Measurements from ENCODE around the gene PATJ. TPM values are rescaled to one million over a fixed set of nuclear protein-coding genes. Genes with fewer than 3 reads are reported as not detected.
A peak's percentile ranks its signal among the peaks of the same experiment; 100 is the strongest.

PATJ gene
- polyA plus RNA-seq, 1 of the 3 experiments (the other 2 are of a cell fraction) = 3.0 TPM

- Histone ChIP-seq H3K79me2 (ENCODE audit: insufficient read depth) (no peaks in the 10 kb centered on the region), H3K36me3 (replicated peaks in 1 of 2; ENCODE audit: control insufficient read depth in 1 of 2, insufficient read depth in 2 of 2, low read length in 1 of 2) (no peaks in the 10 kb centered on the region), H3K9me3 (no peaks in the 10 kb centered on the region; the same call in 1 of the 2 replicates), H3K27ac (ENCODE audit: low read depth in 2 of 2, low read length in 1 of 2) (no peak overlapping the region), H3K27me3 (ENCODE audit: insufficient read depth) (no peaks in the 10 kb centered on the region), H3K4me2 (no peak overlapping the region), H4K20me1 (ENCODE audit: insufficient read depth) (no peaks in the 10 kb centered on the region), H3K9me2 (no peaks in the 10 kb centered on the region), H3K4me3 (ENCODE audit: low read depth in 2 of 2, low read length in 1 of 2) (no peak overlapping the region), H3K9ac (no peak overlapping the region), H3F3A (replicated peaks; ENCODE audit: insufficient read depth) (no peaks in the 10 kb centered on the region), H3K4me1 (ENCODE audit: control insufficient read depth in 1 of 2, insufficient read depth in 2 of 2, low read depth in 1 of 2, low read length in 1 of 2) (no peaks in the 10 kb centered on the region), H2AFZ (ENCODE audit: low read depth) (no peak overlapping the region)
- TF ChIP-seq FOSL2 (IDR thresholded peaks at IDR 0.05; ENCODE audit: borderline replicate concordance, low read depth) = no peak
- no peak for TF ChIP-seq POLR2AphosphoS5 (IDR thresholded peaks at IDR 0.05; ENCODE audit: low read depth, low read length)
- no peak for TF ChIP-seq ZBTB33 (IDR thresholded peaks at IDR 0.05; ENCODE audit: borderline replicate concordance, low read depth)
- no peak for TF ChIP-seq NRF1 (IDR thresholded peaks at IDR 0.05; ENCODE audit: low read depth, low read length)
- no peak for TF ChIP-seq EZH2phosphoT487 (IDR thresholded peaks at IDR 0.05; ENCODE audit: borderline replicate concordance, low read depth)
- no peak for TF ChIP-seq TAF1 (IDR thresholded peaks at IDR 0.05; ENCODE audit: borderline replicate concordance, low read depth, low read length)
- no peak for TF ChIP-seq CHD2 (IDR thresholded peaks at IDR 0.05; ENCODE audit: low read length, partially characterized antibody)
- no peak for TF ChIP-seq MEF2A (IDR thresholded peaks at IDR 0.05; ENCODE audit: borderline replicate concordance, low read depth)
- TF ChIP-seq YY1 (IDR thresholded peaks at IDR 0.05; ENCODE audit: low read depth) = no peak
- 87% methylated on average over 5 of the region's 5 CpGs for WGBS (ENCODE audit: low lambda C conversion rate)
- CTCF ChIA-PET = interaction anchor here (0.7 to 1.5 kb wide), 9 partner anchors 9 to 216 kb away, joined by 3 to 5 read pairs (median 3); no protein-coding TSS in a partner anchor
- POLR2A ChIA-PET = no interaction called here
- no peak for DNase-seq
Measured at GRCh38 chr1:62068978-62069377, 326.7 kb downstream of the PATJ start.

- no peak overlapping the region for H3K27ac ChIP-seq (ENCODE audit: low read depth in 2 of 2, low read length in 1 of 2)
- H3F3A ChIP-seq (replicated peaks; ENCODE audit: insufficient read depth) = no peaks in the 10 kb centered on the region
- ChIA-PET CTCF (interaction anchor here (0.7 to 2.0 kb wide), 7 partner anchors 12 to 332 kb away, joined by 3 to 7 read pairs (median 3); no protein-coding TSS in a partner anchor), POLR2A (no interaction called here)
- H3K4me2 ChIP-seq = no peak overlapping the region
- H3K9ac ChIP-seq = no peak overlapping the region
- no peaks in the 10 kb centered on the region for H3K27me3 ChIP-seq (ENCODE audit: insufficient read depth)
- no peaks in the 10 kb centered on the region for H3K4me1 ChIP-seq (ENCODE audit: control insufficient read depth in 1 of 2, insufficient read depth in 2 of 2, low read depth in 1 of 2, low read length in 1 of 2)
- no peak overlapping the region; a peak in 1 of 4 replicates for H3K4me3 ChIP-seq (ENCODE audit: low read depth in 2 of 2, low read length in 1 of 2)
- H3K9me3 ChIP-seq = no peaks in the 10 kb centered on the region; the same call in 1 of the 2 replicates
- H3K79me2 ChIP-seq (ENCODE audit: insufficient read depth) = no peaks in the 10 kb centered on the region
- H2AFZ ChIP-seq (ENCODE audit: low read depth) = no peak overlapping the region
- H3K36me3 ChIP-seq (replicated peaks in 1 of 2; ENCODE audit: control insufficient read depth in 1 of 2, insufficient read depth in 2 of 2, low read length in 1 of 2) = no peaks in the 10 kb centered on the region
- H4K20me1 ChIP-seq (ENCODE audit: insufficient read depth) = no peaks in the 10 kb centered on the region
- H3K9me2 ChIP-seq = no peaks in the 10 kb centered on the region
- 72% methylated on average over 4 of the region's 4 CpGs for WGBS (ENCODE audit: low lambda C conversion rate)
- DNase-seq = peak; percentile 39
- no peak for TF ChIP-seq MEF2A (IDR thresholded peaks at IDR 0.05; ENCODE audit: borderline replicate concordance, low read depth)
- no peak for TF ChIP-seq FOXM1 (IDR thresholded peaks at IDR 0.05; ENCODE audit: low read depth)
- peak; percentile 81 for TF ChIP-seq RAD21 (IDR thresholded peaks at IDR 0.05; ENCODE audit: low read length)
- no peak for TF ChIP-seq CHD2 (IDR thresholded peaks at IDR 0.05; ENCODE audit: low read length, partially characterized antibody)
- TF ChIP-seq TAF1 (IDR thresholded peaks at IDR 0.05; ENCODE audit: borderline replicate concordance, low read depth, low read length) = no peak
- peak; percentile 40; the same call in 1 of the 2 replicates for TF ChIP-seq SMC3 (IDR thresholded peaks at IDR 0.05; ENCODE audit: low read depth, low read length)
- TF ChIP-seq CTCF (IDR thresholded peaks at IDR 0.05) = peak; percentile 76
- no peak for TF ChIP-seq IRF3 (IDR thresholded peaks at IDR 0.05; ENCODE audit: low read depth, low read length)
- no peak for TF ChIP-seq MXI1 (IDR thresholded peaks at IDR 0.05; ENCODE audit: low read depth, low read length)
- TF ChIP-seq SIN3A (IDR thresholded peaks at IDR 0.05; ENCODE audit: borderline replicate concordance, low read depth, low read length) = no peak
- TF ChIP-seq MAX (IDR thresholded peaks at IDR 0.05; ENCODE audit: low read depth) = no peak
- no peak for TF ChIP-seq RCOR1 (IDR thresholded peaks at IDR 0.05; ENCODE audit: low read length)
- TF ChIP-seq RXRA (IDR thresholded peaks at IDR 0.05; ENCODE audit: borderline replicate concordance, low read depth) = no peak
- TF ChIP-seq EP300 (IDR thresholded peaks at IDR 0.05; ENCODE audit: borderline replicate concordance in 1 of 2, low read depth in 1 of 2, low read length in 1 of 2) = no peak
- TF ChIP-seq USF2 (IDR thresholded peaks at IDR 0.05; ENCODE audit: borderline replicate concordance, low read depth, low read length) = no peak
Measured at GRCh38 chr1:62070384-62071011, 328.2 kb downstream of the PATJ start.

Measured in SK-N-SH (cell line).